GM23338 (cell line): ENCODE measurements around the gene SYNE2. TPM values are rescaled to one million over a fixed set of nuclear protein-coding genes. Genes with fewer than 3 reads are reported as not detected.

Experiments
- ATAC-seq: fragments of 200-7000 bp; cut with Tn5 transposase; 3 replicates; pipeline ENCODE4 v1.9.1; 2020
- DNase-seq: peaks from one replicate; pipeline ENCODE4 v3.0.0-alpha.2; 2015; ENCODE audit warnings: low spot score
- H2AFZ ChIP-seq: fragments of 200-600 bp; sonication (generic); 2 replicates; pipeline ENCODE4 v1.8.0; 2016; ENCODE audit warnings: antibody characterized with exemption, mild to moderate bottlenecking, moderate library complexity
- H3F3A ChIP-seq: fragments of 200-600 bp; sonication (generic); replicated peaks from 2 replicates; pipeline ENCODE4 v1.8.0; 2017; ENCODE audit warnings: antibody characterized with exemption, mixed run types, low read depth
- H3K27ac ChIP-seq: fragments of 200-600 bp; sonication (generic); 2 replicates; pipeline ENCODE4 v1.6.1; 2016; ENCODE audit warnings: low read depth
- H3K27me3 ChIP-seq: fragments of 200-600 bp; sonication (generic); 2 replicates; pipeline ENCODE4 v1.8.0; 2016; ENCODE audit warnings: mild to moderate bottlenecking, mixed run types, moderate library complexity; ENCODE audit not compliant: insufficient read depth
- H3K36me3 ChIP-seq: fragments of 200-600 bp; sonication (generic); 2 replicates; pipeline ENCODE4 v1.8.0; 2016; ENCODE audit warnings: mild to moderate bottlenecking; ENCODE audit not compliant: insufficient read depth
- H3K4me1 ChIP-seq: fragments of 200-600 bp; sonication (generic); 2 replicates; pipeline ENCODE4 v1.8.0; 2016; ENCODE audit warnings: mild to moderate bottlenecking, moderate library complexity; ENCODE audit not compliant: insufficient read depth
- H3K4me2 ChIP-seq: fragments of 200-600 bp; sonication (generic); 2 replicates; pipeline ENCODE4 v1.7.1; 2017; ENCODE audit warnings: mixed run types
- H3K4me3 ChIP-seq: fragments of 200-600 bp; sonication (generic); 2 replicates; pipeline ENCODE4 v1.6.1; 2016; ENCODE audit warnings: mixed run types
- H3K79me2 ChIP-seq: fragments of 200-600 bp; sonication (generic); replicated peaks from 2 replicates; pipeline ENCODE4 v1.8.0; 2017; ENCODE audit warnings: mild to moderate bottlenecking; ENCODE audit not compliant: insufficient read depth
- H3K9me2 ChIP-seq: fragments of 200-600 bp; sonication (generic); 2 replicates; pipeline ENCODE4 v1.8.0; 2017; ENCODE audit not compliant: insufficient read depth
- H4K20me1 ChIP-seq: fragments of 200-600 bp; sonication (generic); replicated peaks from 2 replicates; pipeline ENCODE4 v1.8.0; 2017; ENCODE audit warnings: mild to moderate bottlenecking; ENCODE audit not compliant: insufficient read depth
- H3K27ac Mint-ChIP-seq: 2 replicates; pipeline ENCODE4 v1.8.0; 2020; ENCODE audit warnings: inconsistent platforms, mild to moderate bottlenecking, moderate library complexity, mixed read lengths
- H3K27me3 Mint-ChIP-seq: 3 replicates; pipeline ENCODE4 v1.8.0; 2022; ENCODE audit warnings: low read depth, mild to moderate bottlenecking, moderate library complexity, mixed read lengths, inconsistent platforms; ENCODE audit not compliant: insufficient read depth, poor library complexity
- H3K36me3 Mint-ChIP-seq: 3 replicates; pipeline ENCODE4 v1.8.0; 2021; ENCODE audit warnings: low read depth, mild to moderate bottlenecking, inconsistent platforms, moderate library complexity, mixed read lengths
- H3K4me1 Mint-ChIP-seq: 3 replicates; pipeline ENCODE4 v1.8.0; 2020; ENCODE audit warnings: mild to moderate bottlenecking, inconsistent platforms, mixed read lengths
- H3K4me3 Mint-ChIP-seq: 3 replicates; pipeline ENCODE4 v1.8.0; 2021; ENCODE audit warnings: moderate library complexity, mild to moderate bottlenecking, inconsistent platforms, mixed read lengths
- H3K9me3 Mint-ChIP-seq: 3 replicates; pipeline ENCODE4 v1.8.0; 2020; ENCODE audit warnings: moderate library complexity, mild to moderate bottlenecking, inconsistent platforms, mixed read lengths
- CREB1 ChIP-seq: fragments of 250-450 bp; sonication (Bioruptor Pico); IDR thresholded peaks from 2 replicates; pipeline ENCODE4 v1.5.0; 2020; ENCODE audit warnings: low read depth, mild to moderate bottlenecking, moderate library complexity
- EZH2 ChIP-seq: fragments of 200-600 bp; sonication (generic); IDR thresholded peaks from one replicate; pipeline ENCODE4 v1.8.0; 2017; ENCODE audit warnings: antibody characterized with exemption, mild to moderate bottlenecking, low read depth; ENCODE audit not compliant: unreplicated experiment
- EZH2phosphoT487 ChIP-seq: fragments of 200-600 bp; sonication (generic); IDR thresholded peaks from one replicate; pipeline ENCODE4 v1.8.1; 2018; ENCODE audit warnings: antibody characterized with exemption; ENCODE audit not compliant: unreplicated experiment
- JUNB ChIP-seq: IDR thresholded peaks from one replicate; pipeline ENCODE4 v1.6.1; 2016; ENCODE audit warnings: antibody characterized with exemption; ENCODE audit not compliant: unreplicated experiment
- NANOG ChIP-seq: IDR thresholded peaks from 2 replicates; pipeline ENCODE4 v1.6.1; 2016; ENCODE audit warnings: antibody characterized with exemption, borderline replicate concordance
- POLR2AphosphoS5 ChIP-seq: IDR thresholded peaks from 2 replicates; pipeline ENCODE4 v1.6.1; 2016; ENCODE audit warnings: antibody characterized with exemption, low read depth
- STAT1 ChIP-seq: IDR thresholded peaks from one replicate; pipeline ENCODE4 v1.6.1; 2016; ENCODE audit warnings: antibody characterized with exemption; ENCODE audit not compliant: unreplicated experiment
- ZNF114 ChIP-seq: fragments of 250-450 bp; sonication (Bioruptor Pico); IDR thresholded peaks from 2 replicates; pipeline ENCODE4 v1.5.0; 2020; ENCODE audit warnings: mild to moderate bottlenecking, moderate library complexity
- ZNF331 ChIP-seq: fragments of 250-450 bp; sonication (Bioruptor Pico); IDR thresholded peaks from 2 replicates; pipeline ENCODE4 v1.5.0; 2020; ENCODE audit warnings: low read depth, mild to moderate bottlenecking, moderate library complexity
- polyA plus RNA-seq: library from polyadenylated mRNA; unstranded; fragments of >200 nt; fragmentation: Nextera tagmentation; extraction: Ambion mirVana; gene quantifications from 2 replicates; pipeline ENCODE4 v1.2.1, GENCODE V29; 2016
- total RNA-seq: library from RNA; depleted of rRNA; stranded (reverse); fragments of >200 nt; shearing (Covaris generic); gene quantifications from 2 replicates; pipeline ENCODE4 v1.2.3, GENCODE V29; 2014
- TF ChIP-seq, protein P1 (sequence below): fragments of 250-450 bp; sonication (Bioruptor Pico); IDR thresholded peaks from 2 replicates; pipeline ENCODE4 v1.5.0; 2020; ENCODE audit warnings: mild to moderate bottlenecking, moderate library complexity
- TF ChIP-seq, protein P2 (sequence below), 2 experiments: fragments of 200-600 bp in 1 of 2; sonication (generic) in 1 of 2; conservative IDR thresholded peaks; 2 replicates each; pipeline versions ENCODE4 v1.5.1 to v1.6.1; 2016 to 2017; ENCODE audit warnings: antibody characterized with exemption in 2 of 2, low read depth in 2 of 2, mild to moderate bottlenecking in 2 of 2, moderate library complexity in 1 of 2
- TF ChIP-seq, protein P3 (sequence below): IDR thresholded peaks from one replicate; pipeline ENCODE4 v1.6.1; 2018; ENCODE audit warnings: antibody characterized with exemption; ENCODE audit not compliant: unreplicated experiment
- TF ChIP-seq, protein P4 (sequence below): IDR thresholded peaks from 2 replicates; pipeline ENCODE4 v1.6.1; 2016; ENCODE audit warnings: antibody characterized with exemption

SYNE2 gene
- total and polyA plus RNA-seq, 2 experiments from 2014 or later: 34.3 to 86.5 TPM

DNA sequence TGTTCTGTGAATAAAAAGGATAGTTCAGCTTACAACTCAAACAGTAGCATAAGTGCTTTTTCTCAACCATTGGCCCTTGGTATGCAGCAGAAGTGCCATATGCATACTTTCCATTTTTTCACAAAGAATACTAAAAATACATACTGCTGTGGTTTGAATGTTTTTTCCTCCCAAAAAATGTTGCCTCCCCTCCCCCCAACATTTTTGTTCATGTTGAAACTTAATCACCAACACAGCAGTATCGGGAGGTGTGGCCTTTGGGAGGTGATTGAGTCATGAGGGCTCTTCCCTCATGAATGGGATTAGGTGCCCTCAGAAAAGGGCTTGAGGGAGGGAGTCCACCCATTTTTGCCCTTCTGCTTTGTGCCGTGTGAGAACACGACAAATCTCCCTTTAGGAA lies 242.8 kb downstream of the SYNE2 start:
- no peaks in the 10 kb centered on the region for H3K36me3 ChIP-seq
- H3K27ac ChIP-seq: 0 out of 2 replicates have a peak overlapping the region, but pooled peaks have one; percentile 9
- DNase-seq: no peak
- peaks cover 6% of the 10 kb centered on the region for H3K4me1 ChIP-seq
- no peaks in the 10 kb centered on the region for H3K27me3 ChIP-seq
- Mint-ChIP-seq H3K4me3 (no peak overlapping the region), H3K27ac (peak overlapping the region; percentile 79; the same call in 1 of the 2 replicates), H3K4me1 (peaks cover 14% of the 10 kb centered on the region; the same call in 2 of the 3 replicates), H3K9me3 (no peaks in the 10 kb centered on the region), H3K36me3 (peaks cover 7% of the 10 kb centered on the region; the same call in 2 of the 3 replicates), H3K27me3 (peaks cover 4% of the 10 kb centered on the region)
- H3K9me2 ChIP-seq: no peaks in the 10 kb centered on the region
- H3K79me2 ChIP-seq: no peaks in the 10 kb centered on the region
- no peak; the same call in 2 of the 3 replicates for ATAC-seq
- H4K20me1 ChIP-seq: no peaks in the 10 kb centered on the region
- no peak overlapping the region for H2AFZ ChIP-seq
- no peaks in the 10 kb centered on the region for H3F3A ChIP-seq
- no peak for TF ChIP-seq EZH2phosphoT487
- TF ChIP-seq, protein P1, sequence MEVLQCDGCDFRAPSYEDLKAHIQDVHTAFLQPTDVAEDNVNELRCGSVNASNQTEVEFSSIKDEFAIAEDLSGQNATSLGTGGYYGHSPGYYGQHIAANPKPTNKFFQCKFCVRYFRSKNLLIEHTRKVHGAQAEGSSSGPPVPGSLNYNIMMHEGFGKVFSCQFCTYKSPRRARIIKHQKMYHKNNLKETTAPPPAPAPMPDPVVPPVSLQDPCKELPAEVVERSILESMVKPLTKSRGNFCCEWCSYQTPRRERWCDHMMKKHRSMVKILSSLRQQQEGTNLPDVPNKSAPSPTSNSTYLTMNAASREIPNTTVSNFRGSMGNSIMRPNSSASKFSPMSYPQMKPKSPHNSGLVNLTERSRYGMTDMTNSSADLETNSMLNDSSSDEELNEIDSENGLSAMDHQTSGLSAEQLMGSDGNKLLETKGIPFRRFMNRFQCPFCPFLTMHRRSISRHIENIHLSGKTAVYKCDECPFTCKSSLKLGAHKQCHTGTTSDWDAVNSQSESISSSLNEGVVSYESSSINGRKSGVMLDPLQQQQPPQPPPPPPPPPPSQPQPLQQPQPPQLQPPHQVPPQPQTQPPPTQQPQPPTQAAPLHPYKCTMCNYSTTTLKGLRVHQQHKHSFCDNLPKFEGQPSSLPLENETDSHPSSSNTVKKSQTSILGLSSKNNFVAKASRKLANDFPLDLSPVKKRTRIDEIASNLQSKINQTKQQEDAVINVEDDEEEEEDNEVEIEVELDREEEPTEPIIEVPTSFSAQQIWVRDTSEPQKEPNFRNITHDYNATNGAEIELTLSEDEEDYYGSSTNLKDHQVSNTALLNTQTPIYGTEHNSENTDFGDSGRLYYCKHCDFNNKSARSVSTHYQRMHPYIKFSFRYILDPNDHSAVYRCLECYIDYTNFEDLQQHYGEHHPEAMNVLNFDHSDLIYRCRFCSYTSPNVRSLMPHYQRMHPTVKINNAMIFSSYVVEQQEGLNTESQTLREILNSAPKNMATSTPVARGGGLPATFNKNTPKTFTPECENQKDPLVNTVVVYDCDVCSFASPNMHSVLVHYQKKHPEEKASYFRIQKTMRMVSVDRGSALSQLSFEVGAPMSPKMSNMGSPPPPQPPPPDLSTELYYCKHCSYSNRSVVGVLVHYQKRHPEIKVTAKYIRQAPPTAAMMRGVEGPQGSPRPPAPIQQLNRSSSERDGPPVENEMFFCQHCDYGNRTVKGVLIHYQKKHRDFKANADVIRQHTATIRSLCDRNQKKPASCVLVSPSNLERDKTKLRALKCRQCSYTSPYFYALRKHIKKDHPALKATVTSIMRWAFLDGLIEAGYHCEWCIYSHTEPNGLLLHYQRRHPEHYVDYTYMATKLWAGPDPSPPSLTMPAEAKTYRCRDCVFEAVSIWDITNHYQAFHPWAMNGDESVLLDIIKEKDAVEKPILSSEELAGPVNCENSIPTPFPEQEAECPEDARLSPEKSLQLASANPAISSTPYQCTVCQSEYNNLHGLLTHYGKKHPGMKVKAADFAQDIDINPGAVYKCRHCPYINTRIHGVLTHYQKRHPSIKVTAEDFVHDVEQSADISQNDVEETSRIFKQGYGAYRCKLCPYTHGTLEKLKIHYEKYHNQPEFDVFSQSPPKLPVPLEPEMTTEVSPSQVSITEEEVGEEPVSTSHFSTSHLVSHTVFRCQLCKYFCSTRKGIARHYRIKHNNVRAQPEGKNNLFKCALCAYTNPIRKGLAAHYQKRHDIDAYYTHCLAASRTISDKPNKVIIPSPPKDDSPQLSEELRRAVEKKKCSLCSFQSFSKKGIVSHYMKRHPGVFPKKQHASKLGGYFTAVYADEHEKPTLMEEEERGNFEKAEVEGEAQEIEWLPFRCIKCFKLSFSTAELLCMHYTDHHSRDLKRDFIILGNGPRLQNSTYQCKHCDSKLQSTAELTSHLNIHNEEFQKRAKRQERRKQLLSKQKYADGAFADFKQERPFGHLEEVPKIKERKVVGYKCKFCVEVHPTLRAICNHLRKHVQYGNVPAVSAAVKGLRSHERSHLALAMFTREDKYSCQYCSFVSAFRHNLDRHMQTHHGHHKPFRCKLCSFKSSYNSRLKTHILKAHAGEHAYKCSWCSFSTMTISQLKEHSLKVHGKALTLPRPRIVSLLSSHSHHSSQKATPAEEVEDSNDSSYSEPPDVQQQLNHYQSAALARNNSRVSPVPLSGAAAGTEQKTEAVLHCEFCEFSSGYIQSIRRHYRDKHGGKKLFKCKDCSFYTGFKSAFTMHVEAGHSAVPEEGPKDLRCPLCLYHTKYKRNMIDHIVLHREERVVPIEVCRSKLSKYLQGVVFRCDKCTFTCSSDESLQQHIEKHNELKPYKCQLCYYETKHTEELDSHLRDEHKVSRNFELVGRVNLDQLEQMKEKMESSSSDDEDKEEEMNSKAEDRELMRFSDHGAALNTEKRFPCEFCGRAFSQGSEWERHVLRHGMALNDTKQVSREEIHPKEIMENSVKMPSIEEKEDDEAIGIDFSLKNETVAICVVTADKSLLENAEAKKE (CRISPR knock-in tag): no peak
- TF ChIP-seq, protein P2, sequence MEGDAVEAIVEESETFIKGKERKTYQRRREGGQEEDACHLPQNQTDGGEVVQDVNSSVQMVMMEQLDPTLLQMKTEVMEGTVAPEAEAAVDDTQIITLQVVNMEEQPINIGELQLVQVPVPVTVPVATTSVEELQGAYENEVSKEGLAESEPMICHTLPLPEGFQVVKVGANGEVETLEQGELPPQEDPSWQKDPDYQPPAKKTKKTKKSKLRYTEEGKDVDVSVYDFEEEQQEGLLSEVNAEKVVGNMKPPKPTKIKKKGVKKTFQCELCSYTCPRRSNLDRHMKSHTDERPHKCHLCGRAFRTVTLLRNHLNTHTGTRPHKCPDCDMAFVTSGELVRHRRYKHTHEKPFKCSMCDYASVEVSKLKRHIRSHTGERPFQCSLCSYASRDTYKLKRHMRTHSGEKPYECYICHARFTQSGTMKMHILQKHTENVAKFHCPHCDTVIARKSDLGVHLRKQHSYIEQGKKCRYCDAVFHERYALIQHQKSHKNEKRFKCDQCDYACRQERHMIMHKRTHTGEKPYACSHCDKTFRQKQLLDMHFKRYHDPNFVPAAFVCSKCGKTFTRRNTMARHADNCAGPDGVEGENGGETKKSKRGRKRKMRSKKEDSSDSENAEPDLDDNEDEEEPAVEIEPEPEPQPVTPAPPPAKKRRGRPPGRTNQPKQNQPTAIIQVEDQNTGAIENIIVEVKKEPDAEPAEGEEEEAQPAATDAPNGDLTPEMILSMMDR (conservative IDR thresholded peaks at IDR 0.05; ENCODE audit: low read depth in 2 of 2): no peak
- no peak for TF ChIP-seq STAT1
- TF ChIP-seq EZH2: no peak
- no peak for TF ChIP-seq ZNF114 (CRISPR knock-in tag)
- TF ChIP-seq, protein P3, sequence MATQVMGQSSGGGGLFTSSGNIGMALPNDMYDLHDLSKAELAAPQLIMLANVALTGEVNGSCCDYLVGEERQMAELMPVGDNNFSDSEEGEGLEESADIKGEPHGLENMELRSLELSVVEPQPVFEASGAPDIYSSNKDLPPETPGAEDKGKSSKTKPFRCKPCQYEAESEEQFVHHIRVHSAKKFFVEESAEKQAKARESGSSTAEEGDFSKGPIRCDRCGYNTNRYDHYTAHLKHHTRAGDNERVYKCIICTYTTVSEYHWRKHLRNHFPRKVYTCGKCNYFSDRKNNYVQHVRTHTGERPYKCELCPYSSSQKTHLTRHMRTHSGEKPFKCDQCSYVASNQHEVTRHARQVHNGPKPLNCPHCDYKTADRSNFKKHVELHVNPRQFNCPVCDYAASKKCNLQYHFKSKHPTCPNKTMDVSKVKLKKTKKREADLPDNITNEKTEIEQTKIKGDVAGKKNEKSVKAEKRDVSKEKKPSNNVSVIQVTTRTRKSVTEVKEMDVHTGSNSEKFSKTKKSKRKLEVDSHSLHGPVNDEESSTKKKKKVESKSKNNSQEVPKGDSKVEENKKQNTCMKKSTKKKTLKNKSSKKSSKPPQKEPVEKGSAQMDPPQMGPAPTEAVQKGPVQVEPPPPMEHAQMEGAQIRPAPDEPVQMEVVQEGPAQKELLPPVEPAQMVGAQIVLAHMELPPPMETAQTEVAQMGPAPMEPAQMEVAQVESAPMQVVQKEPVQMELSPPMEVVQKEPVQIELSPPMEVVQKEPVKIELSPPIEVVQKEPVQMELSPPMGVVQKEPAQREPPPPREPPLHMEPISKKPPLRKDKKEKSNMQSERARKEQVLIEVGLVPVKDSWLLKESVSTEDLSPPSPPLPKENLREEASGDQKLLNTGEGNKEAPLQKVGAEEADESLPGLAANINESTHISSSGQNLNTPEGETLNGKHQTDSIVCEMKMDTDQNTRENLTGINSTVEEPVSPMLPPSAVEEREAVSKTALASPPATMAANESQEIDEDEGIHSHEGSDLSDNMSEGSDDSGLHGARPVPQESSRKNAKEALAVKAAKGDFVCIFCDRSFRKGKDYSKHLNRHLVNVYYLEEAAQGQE: no peak
- TF ChIP-seq NANOG: no peak
- TF ChIP-seq ZNF331: no peak
- TF ChIP-seq JUNB: no peak
- TF ChIP-seq, protein P4, sequence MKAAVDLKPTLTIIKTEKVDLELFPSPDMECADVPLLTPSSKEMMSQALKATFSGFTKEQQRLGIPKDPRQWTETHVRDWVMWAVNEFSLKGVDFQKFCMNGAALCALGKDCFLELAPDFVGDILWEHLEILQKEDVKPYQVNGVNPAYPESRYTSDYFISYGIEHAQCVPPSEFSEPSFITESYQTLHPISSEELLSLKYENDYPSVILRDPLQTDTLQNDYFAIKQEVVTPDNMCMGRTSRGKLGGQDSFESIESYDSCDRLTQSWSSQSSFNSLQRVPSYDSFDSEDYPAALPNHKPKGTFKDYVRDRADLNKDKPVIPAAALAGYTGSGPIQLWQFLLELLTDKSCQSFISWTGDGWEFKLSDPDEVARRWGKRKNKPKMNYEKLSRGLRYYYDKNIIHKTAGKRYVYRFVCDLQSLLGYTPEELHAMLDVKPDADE: no peak
- no peak for TF ChIP-seq POLR2AphosphoS5
- no peak for TF ChIP-seq CREB1 (CRISPR knock-in tag)
- no peak overlapping the region for H3K4me3 ChIP-seq
- no peak overlapping the region for H3K4me2 ChIP-seq
